ENCODE data around the gene COBL.

The COBL gene

GRCh38 chr7:51310131-51310583, 6.5 kb downstream of the COBL start:
- Histone ChIP-seq H3K9me3 (ENCODE audit: control insufficient read depth, low read length) (no peaks in the 10 kb centered on the region), H3K79me2 (peaks cover 59% of the 10 kb centered on the region), H3K36me3 (ENCODE audit: control insufficient read depth, insufficient read depth, low read length) (no peaks in the 10 kb centered on the region), H3K27me3 (ENCODE audit: control insufficient read depth, insufficient read depth, low read length) (no peaks in the 10 kb centered on the region), H3K4me2 (ENCODE audit: low read length) (no peak overlapping the region), H2AFZ (no peak overlapping the region), H3K4me1 (no peaks in the 10 kb centered on the region), H3K4me3 (ENCODE audit: low read depth, low read length) (no peak overlapping the region), H3K9ac (no peak overlapping the region), H3K27ac (no peak overlapping the region)
- TF ChIP-seq, protein P1, sequence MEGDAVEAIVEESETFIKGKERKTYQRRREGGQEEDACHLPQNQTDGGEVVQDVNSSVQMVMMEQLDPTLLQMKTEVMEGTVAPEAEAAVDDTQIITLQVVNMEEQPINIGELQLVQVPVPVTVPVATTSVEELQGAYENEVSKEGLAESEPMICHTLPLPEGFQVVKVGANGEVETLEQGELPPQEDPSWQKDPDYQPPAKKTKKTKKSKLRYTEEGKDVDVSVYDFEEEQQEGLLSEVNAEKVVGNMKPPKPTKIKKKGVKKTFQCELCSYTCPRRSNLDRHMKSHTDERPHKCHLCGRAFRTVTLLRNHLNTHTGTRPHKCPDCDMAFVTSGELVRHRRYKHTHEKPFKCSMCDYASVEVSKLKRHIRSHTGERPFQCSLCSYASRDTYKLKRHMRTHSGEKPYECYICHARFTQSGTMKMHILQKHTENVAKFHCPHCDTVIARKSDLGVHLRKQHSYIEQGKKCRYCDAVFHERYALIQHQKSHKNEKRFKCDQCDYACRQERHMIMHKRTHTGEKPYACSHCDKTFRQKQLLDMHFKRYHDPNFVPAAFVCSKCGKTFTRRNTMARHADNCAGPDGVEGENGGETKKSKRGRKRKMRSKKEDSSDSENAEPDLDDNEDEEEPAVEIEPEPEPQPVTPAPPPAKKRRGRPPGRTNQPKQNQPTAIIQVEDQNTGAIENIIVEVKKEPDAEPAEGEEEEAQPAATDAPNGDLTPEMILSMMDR (IDR thresholded peaks at IDR 0.05): no peak

- TF ChIP-seq, protein P1 (IDR thresholded peaks at IDR 0.05): no peak
- no peak overlapping the region for H3K27ac ChIP-seq
Measured at GRCh38 chr7:51309361-51310130, 7.1 kb downstream of the COBL start.

GRCh38 chr7:51308696-51309095, 7.9 kb downstream of the COBL start:
- TF ChIP-seq, protein P1 (IDR thresholded peaks at IDR 0.05): no peak
- Histone ChIP-seq H3K4me3 (ENCODE audit: low read depth, low read length) (no peak overlapping the region), H3K9me3 (ENCODE audit: control insufficient read depth, low read length) (no peaks in the 10 kb centered on the region), H3K27me3 (ENCODE audit: control insufficient read depth, insufficient read depth, low read length) (no peaks in the 10 kb centered on the region), H3K27ac (no peak overlapping the region), H3K4me2 (ENCODE audit: low read length) (no peak overlapping the region), H3K36me3 (ENCODE audit: control insufficient read depth, insufficient read depth, low read length) (no peaks in the 10 kb centered on the region), H3K4me1 (no peaks in the 10 kb centered on the region), H2AFZ (no peak overlapping the region), H3K9ac (no peak overlapping the region), H3K79me2 (peaks cover 68% of the 10 kb centered on the region)

More at GRCh38 chr7:51309361-51310130, 7.1 kb downstream of the COBL start:
- Histone ChIP-seq H3K36me3 (ENCODE audit: control insufficient read depth, insufficient read depth, low read length) (no peaks in the 10 kb centered on the region), H3K4me2 (ENCODE audit: low read length) (no peak overlapping the region), H3K79me2 (peaks cover 63% of the 10 kb centered on the region), H3K4me3 (ENCODE audit: low read depth, low read length) (no peak overlapping the region), H2AFZ (no peak overlapping the region), H3K9me3 (ENCODE audit: control insufficient read depth, low read length) (no peaks in the 10 kb centered on the region), H3K27me3 (ENCODE audit: control insufficient read depth, insufficient read depth, low read length) (no peaks in the 10 kb centered on the region), H3K4me1 (no peaks in the 10 kb centered on the region), H3K9ac (no peak overlapping the region)

DNA sequence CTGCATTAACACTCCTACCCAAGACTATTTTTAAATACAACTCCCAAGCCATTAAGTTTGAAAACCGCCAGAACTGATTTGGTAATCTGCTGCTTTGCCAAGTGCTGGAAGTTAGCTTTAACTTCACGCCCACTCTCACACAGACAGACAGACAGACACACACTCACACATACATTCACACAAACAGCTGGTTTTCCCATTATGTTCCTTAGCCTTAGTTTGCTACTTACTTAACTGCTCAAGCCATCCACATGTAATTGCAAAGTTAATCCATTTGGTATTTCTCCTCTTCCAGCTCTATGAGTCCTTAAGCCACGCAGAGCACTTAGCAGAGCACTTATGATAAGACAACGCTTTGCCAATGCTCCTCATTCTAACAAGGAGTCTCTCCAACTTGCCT, 8.3 kb downstream of the COBL start:
- no peaks in the 10 kb centered on the region for H3K27me3 ChIP-seq (ENCODE audit: control insufficient read depth, insufficient read depth, low read length)
- H3K4me1 ChIP-seq: no peaks in the 10 kb centered on the region

More for the DNA sequence above, 8.3 kb downstream of the COBL start:
- H3K36me3 ChIP-seq (ENCODE audit: control insufficient read depth, insufficient read depth, low read length): no peaks in the 10 kb centered on the region
- TF ChIP-seq, protein P1 (IDR thresholded peaks at IDR 0.05): no peak
- H3K4me3 ChIP-seq (ENCODE audit: low read depth, low read length): no peak overlapping the region
- H3K27ac ChIP-seq: no peak overlapping the region
- no peaks in the 10 kb centered on the region for H3K9me3 ChIP-seq (ENCODE audit: control insufficient read depth, low read length)
- peaks cover 72% of the 10 kb centered on the region for H3K79me2 ChIP-seq
- no peak overlapping the region for H3K9ac ChIP-seq
- no peak overlapping the region for H3K4me2 ChIP-seq (ENCODE audit: low read length)
- H2AFZ ChIP-seq: no peak overlapping the region
